ENCODE measurements around the gene XPO6. TPM values are rescaled to one million over a fixed set of nuclear protein-coding genes. Genes with fewer than 3 reads are reported as not detected.
A peak's percentile ranks its signal among the peaks of the same experiment; 100 is the strongest.

XPO6 gene
- total and polyA plus RNA-seq, 2 of the 13 experiments (the other 11 are each of a cell fraction or from before 2014, with no cell fraction given) = 109 to 129 TPM

DNA sequence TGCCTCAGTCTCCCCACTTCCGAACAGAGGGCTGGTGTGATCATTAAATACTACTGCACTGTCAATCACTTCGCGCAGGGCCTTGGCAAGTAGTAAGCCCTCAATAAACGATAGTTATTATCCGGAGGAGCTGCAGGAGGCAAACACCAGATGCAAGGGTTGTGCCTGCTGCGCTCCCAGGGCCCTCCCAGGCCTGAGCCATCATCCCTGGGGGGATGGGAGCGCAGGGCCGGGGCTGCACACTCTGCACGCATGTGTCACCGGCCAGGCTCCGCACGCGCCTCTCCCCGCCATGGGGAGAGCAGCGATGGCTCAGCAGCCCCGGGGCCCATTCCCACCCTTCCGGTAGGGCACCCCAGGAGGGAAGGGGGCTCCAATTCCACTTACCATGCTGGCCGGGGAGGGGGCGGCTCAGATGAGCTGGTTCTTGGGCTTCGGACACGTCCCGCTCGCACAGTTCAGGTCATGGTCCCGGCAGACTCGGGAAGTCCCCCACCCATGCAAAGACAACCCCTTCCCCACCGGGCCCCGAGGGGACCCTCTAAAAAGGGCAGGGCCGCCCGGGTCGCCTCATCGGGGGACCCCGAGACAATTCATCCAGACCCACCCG lies 681 bp downstream of the XPO6 start (continued):
- TF ChIP-seq, protein P1, sequence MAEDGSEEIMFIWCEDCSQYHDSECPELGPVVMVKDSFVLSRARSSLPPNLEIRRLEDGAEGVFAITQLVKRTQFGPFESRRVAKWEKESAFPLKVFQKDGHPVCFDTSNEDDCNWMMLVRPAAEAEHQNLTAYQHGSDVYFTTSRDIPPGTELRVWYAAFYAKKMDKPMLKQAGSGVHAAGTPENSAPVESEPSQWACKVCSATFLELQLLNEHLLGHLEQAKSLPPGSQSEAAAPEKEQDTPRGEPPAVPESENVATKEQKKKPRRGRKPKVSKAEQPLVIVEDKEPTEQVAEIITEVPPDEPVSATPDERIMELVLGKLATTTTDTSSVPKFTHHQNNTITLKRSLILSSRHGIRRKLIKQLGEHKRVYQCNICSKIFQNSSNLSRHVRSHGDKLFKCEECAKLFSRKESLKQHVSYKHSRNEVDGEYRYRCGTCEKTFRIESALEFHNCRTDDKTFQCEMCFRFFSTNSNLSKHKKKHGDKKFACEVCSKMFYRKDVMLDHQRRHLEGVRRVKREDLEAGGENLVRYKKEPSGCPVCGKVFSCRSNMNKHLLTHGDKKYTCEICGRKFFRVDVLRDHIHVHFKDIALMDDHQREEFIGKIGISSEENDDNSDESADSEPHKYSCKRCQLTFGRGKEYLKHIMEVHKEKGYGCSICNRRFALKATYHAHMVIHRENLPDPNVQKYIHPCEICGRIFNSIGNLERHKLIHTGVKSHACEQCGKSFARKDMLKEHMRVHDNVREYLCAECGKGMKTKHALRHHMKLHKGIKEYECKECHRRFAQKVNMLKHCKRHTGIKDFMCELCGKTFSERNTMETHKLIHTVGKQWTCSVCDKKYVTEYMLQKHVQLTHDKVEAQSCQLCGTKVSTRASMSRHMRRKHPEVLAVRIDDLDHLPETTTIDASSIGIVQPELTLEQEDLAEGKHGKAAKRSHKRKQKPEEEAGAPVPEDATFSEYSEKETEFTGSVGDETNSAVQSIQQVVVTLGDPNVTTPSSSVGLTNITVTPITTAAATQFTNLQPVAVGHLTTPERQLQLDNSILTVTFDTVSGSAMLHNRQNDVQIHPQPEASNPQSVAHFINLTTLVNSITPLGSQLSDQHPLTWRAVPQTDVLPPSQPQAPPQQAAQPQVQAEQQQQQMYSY (CRISPR knock-in tag; IDR thresholded peaks at IDR 0.05) = no peak
- TF ChIP-seq ZNF160 (CRISPR knock-in tag; IDR thresholded peaks at IDR 0.05) = no peak
- TF ChIP-seq ZNF768 (CRISPR knock-in tag; IDR thresholded peaks at IDR 0.05) = peak; percentile 75
- TF ChIP-seq, protein P2, sequence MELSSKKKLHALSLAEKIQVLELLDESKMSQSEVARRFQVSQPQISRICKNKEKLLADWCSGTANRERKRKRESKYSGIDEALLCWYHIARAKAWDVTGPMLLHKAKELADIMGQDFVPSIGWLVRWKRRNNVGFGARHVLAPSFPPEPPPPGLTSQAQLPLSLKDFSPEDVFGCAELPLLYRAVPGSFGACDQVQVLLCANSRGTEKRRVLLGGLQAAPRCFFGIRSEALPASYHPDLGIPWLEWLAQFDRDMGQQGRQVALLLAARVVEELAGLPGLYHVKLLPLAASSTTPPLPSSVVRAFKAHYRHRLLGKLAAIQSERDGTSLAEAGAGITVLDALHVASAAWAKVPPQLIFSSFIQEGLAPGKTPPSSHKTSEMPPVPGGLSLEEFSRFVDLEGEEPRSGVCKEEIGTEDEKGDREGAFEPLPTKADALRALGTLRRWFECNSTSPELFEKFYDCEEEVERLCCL (CRISPR knock-in tag; IDR thresholded peaks at IDR 0.05; ENCODE audit: borderline replicate concordance) = no peak; the same call in 1 of the 2 replicates
- TF ChIP-seq, protein P3, sequence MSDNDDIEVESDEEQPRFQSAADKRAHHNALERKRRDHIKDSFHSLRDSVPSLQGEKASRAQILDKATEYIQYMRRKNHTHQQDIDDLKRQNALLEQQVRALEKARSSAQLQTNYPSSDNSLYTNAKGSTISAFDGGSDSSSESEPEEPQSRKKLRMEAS (IDR thresholded peaks at IDR 0.05) = peak; percentile 95
- peak; percentile 74 for TF ChIP-seq SALL1 (CRISPR knock-in tag; IDR thresholded peaks at IDR 0.05)
- 0 out of 2 replicates have a peak, but pooled peaks have one; percentile 8 for TF ChIP-seq PAX8 (CRISPR knock-in tag; IDR thresholded peaks at IDR 0.05; ENCODE audit: borderline replicate concordance)
- TF ChIP-seq, protein P4, sequence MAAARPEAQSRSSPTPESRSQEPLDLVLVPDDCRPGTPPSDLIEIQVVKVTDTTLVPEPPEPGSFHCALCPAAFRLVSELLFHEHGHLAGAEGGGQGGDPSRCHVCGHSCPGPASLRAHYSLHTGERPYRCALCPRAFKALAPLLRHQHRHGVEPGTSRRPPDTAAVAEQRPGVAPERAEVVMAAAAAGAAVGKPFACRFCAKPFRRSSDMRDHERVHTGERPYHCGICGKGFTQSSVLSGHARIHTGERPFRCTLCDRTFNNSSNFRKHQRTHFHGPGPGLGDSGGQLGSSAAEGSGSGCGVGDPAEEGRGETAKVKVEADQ (CRISPR knock-in tag; IDR thresholded peaks at IDR 0.05; ENCODE audit: borderline replicate concordance) = no peak
- TF ChIP-seq SPEN (CRISPR knock-in tag; IDR thresholded peaks at IDR 0.05; ENCODE audit: low read depth) = peak; percentile 73; the same call in 1 of the 2 replicates
- TF ChIP-seq TCF7 (IDR thresholded peaks at IDR 0.05; ENCODE audit: low read depth) = no peak
- TF ChIP-seq, protein P5, sequence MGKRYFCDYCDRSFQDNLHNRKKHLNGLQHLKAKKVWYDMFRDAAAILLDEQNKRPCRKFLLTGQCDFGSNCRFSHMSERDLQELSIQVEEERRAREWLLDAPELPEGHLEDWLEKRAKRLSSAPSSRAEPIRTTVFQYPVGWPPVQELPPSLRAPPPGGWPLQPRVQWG (CRISPR knock-in tag; IDR thresholded peaks at IDR 0.05; ENCODE audit: borderline replicate concordance, low read depth) = no peak
- peak; percentile 90 for TF ChIP-seq HES4 (CRISPR knock-in tag; IDR thresholded peaks at IDR 0.05; ENCODE audit: borderline replicate concordance)
- TF ChIP-seq ZNF326 (CRISPR knock-in tag; IDR thresholded peaks at IDR 0.05; ENCODE audit: borderline replicate concordance) = no peak
- TF ChIP-seq MAFK (conservative IDR thresholded peaks at IDR 0.05 in 1 of 2, IDR thresholded peaks at IDR 0.05 in 1 of 2; ENCODE audit: low read length in 2 of 2) = no peak
- TF ChIP-seq, protein P6, sequence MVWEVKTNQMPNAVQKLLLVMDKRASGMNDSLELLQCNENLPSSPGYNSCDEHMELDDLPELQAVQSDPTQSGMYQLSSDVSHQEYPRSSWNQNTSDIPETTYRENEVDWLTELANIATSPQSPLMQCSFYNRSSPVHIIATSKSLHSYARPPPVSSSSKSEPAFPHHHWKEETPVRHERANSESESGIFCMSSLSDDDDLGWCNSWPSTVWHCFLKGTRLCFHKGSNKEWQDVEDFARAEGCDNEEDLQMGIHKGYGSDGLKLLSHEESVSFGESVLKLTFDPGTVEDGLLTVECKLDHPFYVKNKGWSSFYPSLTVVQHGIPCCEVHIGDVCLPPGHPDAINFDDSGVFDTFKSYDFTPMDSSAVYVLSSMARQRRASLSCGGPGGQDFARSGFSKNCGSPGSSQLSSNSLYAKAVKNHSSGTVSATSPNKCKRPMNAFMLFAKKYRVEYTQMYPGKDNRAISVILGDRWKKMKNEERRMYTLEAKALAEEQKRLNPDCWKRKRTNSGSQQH (CRISPR knock-in tag; IDR thresholded peaks at IDR 0.05; ENCODE audit: low read depth) = 0 out of 2 replicates have a peak, but pooled peaks have one; percentile 59
- TF ChIP-seq, protein P7, sequence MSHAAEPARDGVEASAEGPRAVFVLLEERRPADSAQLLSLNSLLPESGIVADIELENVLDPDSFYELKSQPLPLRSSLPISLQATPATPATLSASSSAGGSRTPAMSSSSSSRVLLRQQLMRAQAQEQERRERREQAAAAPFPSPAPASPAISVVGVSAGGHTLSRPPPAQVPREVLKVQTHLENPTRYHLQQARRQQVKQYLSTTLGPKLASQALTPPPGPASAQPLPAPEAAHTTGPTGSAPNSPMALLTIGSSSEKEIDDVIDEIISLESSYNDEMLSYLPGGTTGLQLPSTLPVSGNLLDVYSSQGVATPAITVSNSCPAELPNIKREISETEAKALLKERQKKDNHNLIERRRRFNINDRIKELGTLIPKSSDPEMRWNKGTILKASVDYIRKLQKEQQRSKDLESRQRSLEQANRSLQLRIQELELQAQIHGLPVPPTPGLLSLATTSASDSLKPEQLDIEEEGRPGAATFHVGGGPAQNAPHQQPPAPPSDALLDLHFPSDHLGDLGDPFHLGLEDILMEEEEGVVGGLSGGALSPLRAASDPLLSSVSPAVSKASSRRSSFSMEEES (CRISPR knock-in tag; IDR thresholded peaks at IDR 0.05) = peak; percentile 40; the same call in 1 of the 2 replicates
- no peak for TF ChIP-seq PCBP1 (IDR thresholded peaks at IDR 0.05; ENCODE audit: borderline replicate concordance, low read depth, low read length)
- 0 out of 2 replicates have a peak, but pooled peaks have one; percentile 13 for TF ChIP-seq ZNF337 (CRISPR knock-in tag; IDR thresholded peaks at IDR 0.05; ENCODE audit: borderline replicate concordance, low read depth)
